LNCaP clone FGC (cell line): ENCODE data around the gene GMCL1.
"Not testable (repeated sequence)": the region's sequence is repeated elsewhere in the genome, so short reads cannot be mapped to it uniquely, and the experiment has no call there.

Experiments
- DNase-seq: peaks from one replicate; pipeline ENCODE4 v3.0.0-alpha.2; 2011; ENCODE audit warnings: low read depth
- H3K4me3 ChIP-seq: 2 replicates; pipeline ENCODE4 v1.5.1; 2011; ENCODE audit warnings: mild to moderate bottlenecking, low read depth, low read length, control low read depth
- TF ChIP-seq, protein P1 (sequence below): IDR thresholded peaks from 2 replicates; pipeline ENCODE4 v1.5.1; 2012; ENCODE audit warnings: mild to moderate bottlenecking; ENCODE audit not compliant: control insufficient read depth, insufficient read depth; ENCODE audit errors: extremely low read depth

Gene GMCL1

DNA sequence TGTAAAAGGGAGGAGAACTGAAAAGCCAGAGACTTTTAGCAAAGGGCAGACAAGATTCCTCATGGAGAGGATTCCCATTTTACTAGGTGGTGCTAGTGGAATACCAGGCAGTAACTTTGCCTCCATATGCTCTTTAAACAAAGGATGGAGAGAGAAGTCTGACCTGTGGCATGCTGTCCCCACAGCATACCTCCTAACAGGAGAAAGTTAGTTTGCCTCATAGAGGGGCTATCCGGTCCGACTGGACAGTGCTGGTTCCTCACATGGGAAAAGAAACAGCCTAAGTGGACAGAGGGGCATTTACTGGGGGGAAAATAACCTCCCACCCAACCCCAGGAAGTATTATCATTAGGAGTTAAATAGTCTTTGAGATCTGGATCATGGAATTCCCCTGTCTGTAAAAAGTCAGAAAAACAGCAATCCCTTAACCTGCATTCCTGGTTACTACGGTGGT lies 31.6 kb upstream of the GMCL1 start:
- H3K4me3 ChIP-seq = no peak overlapping the region
- no peak for DNase-seq
- TF ChIP-seq, protein P1, sequence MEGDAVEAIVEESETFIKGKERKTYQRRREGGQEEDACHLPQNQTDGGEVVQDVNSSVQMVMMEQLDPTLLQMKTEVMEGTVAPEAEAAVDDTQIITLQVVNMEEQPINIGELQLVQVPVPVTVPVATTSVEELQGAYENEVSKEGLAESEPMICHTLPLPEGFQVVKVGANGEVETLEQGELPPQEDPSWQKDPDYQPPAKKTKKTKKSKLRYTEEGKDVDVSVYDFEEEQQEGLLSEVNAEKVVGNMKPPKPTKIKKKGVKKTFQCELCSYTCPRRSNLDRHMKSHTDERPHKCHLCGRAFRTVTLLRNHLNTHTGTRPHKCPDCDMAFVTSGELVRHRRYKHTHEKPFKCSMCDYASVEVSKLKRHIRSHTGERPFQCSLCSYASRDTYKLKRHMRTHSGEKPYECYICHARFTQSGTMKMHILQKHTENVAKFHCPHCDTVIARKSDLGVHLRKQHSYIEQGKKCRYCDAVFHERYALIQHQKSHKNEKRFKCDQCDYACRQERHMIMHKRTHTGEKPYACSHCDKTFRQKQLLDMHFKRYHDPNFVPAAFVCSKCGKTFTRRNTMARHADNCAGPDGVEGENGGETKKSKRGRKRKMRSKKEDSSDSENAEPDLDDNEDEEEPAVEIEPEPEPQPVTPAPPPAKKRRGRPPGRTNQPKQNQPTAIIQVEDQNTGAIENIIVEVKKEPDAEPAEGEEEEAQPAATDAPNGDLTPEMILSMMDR = no peak

DNA sequence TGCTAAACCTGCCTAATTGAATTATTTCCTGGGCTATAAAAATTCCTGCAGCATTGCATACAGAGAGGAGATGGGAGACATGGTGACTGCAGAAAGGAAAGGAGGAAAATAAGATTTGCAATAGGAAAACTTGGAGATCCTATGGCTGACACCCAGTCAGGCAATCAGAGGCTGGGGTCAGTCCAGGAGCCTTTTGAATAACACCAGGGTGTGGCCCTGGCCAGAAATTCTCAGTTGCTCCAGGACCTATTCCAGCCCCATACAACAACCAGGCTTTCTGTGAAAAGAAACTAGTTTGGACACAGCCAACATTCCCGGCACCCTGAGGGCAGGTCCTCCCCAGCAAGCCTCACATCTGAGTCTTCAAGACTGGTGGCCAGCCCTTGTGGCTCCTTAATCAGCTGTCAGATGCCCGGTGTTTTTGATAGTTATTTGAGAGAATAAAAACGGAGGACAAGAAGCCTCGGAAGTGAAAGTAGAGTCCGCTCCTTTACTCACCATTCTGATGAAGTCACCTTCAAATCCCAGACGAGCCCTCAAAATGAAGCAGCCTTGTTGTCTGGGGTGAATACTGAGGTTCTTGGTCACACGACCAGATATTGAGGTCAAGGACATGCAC lies 31.1 kb upstream of the GMCL1 start:
- no peak overlapping the region for H3K4me3 ChIP-seq
- DNase-seq = no peak
- TF ChIP-seq, protein P1 = no peak

DNA sequence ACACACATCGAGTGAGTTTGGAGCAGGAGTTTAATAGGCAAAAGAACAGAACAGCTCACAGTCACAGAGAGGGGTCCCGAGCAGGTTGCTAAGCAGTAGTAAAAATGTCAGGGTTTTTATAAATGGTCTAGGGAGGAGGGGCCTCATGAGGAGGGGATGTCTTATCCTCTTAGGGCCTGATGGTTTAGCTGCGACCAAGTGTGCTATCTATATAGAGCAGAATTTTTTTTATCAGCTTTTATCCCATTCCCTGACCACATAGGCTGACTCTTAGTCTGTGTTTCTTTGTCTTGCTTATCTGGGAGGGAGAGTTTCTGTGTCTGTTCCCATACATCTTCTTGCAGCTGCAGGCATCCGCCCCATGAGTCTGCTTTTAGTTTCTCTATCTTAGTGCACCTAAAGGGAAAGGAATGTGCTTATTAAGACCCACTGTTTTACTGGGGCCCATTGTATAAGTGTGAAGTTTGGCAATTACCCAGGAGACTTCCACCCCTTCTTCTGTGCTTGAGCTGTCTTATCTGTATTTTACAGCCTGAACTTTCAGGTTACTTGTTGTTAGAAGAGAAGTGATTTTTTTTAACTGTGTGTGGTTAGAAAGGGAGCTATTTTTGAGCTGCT lies 30.4 kb upstream of the GMCL1 start:
- no peak overlapping the region for H3K4me3 ChIP-seq
- TF ChIP-seq, protein P1 = no peak
- DNase-seq = no peak

DNA sequence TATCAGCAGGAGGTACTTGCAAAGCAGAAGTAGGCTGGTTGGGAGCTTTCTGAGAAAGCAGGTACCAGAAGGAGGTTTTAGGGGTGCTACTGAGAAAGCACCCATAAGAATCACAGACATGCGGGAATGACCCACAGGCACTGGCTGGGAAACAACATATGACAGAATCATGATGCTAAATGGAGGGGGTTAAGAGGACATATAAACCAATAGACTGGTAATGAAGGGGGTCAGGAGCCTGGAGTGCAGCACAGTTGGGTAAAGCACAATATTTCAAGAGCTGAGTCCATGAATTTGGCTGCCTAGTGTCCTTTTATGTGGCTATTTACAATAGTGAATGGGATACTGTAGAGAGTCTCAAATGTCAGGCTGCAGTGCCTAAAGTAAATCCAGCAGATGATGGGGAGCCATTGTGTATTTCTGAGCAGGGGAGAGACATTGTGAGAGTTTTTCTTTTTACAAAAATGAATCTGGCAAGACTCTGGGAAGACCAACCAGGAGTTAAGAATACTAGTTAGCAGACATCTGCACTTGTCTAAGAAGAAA lies 27.6 kb upstream of the GMCL1 start:
- no peak for DNase-seq
- H3K4me3 ChIP-seq = no peak overlapping the region
- TF ChIP-seq, protein P1 = no peak

DNA sequence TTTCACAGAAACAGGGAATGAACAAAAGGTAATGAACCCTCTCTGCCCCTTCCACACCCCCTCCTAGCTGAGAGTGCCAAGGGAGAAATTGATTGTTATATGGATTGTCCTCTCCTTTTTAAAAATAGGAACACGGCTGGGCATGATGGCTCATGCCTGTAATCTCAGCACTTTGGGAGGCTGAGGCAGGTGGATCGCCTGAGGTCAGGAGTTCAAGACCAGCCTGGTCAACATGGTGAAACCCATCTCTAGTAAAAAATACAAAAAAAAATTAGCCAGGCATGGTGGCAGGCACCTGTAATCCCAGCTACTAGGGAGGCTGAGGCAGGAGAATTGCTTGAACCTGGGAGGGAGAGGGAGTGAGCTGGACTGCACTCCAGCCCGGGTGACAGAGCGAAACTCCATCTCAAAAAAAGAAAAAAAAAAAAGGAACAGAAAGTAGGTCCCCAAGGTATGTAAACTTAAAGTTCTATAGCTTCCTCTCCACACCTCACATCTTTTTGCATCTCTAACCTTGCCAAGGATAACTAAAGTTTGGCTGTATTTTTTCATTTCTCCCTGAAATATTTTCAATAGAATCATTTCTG lies 26.6 kb upstream of the GMCL1 start:
- DNase-seq, H3K4me3 ChIP-seq: not testable (repeated sequence)

DNA sequence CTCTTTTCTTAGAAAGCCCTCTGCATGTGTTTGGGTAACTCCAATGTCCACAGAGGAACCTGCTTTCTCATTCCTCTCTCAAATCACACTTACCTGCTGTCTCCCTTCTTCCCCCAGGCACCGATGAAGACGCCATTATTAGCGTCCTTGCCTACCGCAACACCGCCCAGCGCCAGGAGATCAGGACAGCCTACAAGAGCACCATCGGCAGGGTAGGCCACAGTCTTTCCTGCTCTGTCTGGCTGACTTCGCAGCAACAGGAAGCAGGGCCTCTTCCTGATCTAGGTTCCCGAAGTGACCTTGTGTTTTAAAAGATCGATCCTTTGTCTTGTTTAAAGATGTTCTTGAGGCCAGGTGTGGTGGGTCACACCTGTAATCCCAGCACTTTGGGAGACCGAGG lies 25.0 kb upstream of the GMCL1 start:
- DNase-seq = no peak
- no peak overlapping the region for H3K4me3 ChIP-seq
- TF ChIP-seq, protein P1 = no peak

DNA sequence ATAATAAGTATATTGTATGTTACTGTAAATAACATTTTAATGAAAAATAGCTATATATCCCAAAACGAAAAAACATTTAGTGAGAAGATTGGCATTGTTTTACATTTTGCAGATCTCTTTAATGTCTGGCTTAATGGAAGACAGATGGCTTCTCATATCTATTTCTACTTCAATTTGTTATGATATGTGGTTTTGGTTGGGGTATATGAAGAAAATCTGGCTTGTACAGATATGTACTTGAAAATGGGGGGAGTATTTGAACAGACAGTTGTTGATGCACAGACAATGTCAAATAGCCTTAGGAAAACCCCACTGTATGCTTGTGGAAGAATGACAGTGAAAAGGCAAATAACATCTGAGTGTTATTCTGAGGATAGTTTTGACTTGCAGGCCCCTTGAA lies 23.6 kb upstream of the GMCL1 start:
- no peak for DNase-seq
- TF ChIP-seq, protein P1 = no peak
- H3K4me3 ChIP-seq = no peak overlapping the region
